ENCODE results near the gene KRTAP4-16. TPM values are rescaled to one million over a fixed set of nuclear protein-coding genes. Genes with fewer than 3 reads are reported as not detected.
"Not testable (repeated sequence)": the region's sequence is repeated elsewhere in the genome, so short reads cannot be mapped to it uniquely, and the experiment has no call there.

KRTAP4-16 gene
- total RNA-seq, 1 donor from 2014 or later, result not detected

GRCh38 chr17:41057547-41057946 is 44.5 kb downstream of the KRTAP4-16 start:
- TF ChIP-seq, protein P1, sequence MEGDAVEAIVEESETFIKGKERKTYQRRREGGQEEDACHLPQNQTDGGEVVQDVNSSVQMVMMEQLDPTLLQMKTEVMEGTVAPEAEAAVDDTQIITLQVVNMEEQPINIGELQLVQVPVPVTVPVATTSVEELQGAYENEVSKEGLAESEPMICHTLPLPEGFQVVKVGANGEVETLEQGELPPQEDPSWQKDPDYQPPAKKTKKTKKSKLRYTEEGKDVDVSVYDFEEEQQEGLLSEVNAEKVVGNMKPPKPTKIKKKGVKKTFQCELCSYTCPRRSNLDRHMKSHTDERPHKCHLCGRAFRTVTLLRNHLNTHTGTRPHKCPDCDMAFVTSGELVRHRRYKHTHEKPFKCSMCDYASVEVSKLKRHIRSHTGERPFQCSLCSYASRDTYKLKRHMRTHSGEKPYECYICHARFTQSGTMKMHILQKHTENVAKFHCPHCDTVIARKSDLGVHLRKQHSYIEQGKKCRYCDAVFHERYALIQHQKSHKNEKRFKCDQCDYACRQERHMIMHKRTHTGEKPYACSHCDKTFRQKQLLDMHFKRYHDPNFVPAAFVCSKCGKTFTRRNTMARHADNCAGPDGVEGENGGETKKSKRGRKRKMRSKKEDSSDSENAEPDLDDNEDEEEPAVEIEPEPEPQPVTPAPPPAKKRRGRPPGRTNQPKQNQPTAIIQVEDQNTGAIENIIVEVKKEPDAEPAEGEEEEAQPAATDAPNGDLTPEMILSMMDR (conservative IDR thresholded peaks at IDR 0.05), result no peak
- Mint-ChIP-seq H3K4me3 (no peak overlapping the region), H3K36me3 (ENCODE audit: low read depth) (no peaks in the 10 kb centered on the region), H3K27me3 (ENCODE audit: low read depth) (no peaks in the 10 kb centered on the region), H3K9me3 (peaks cover 9% of the 10 kb centered on the region), H3K27ac (ENCODE audit: unreplicated experiment) (no peak overlapping the region), H3K4me1 (peaks cover 8% of the 10 kb centered on the region)
- DNase-seq (ENCODE audit: low read depth, low spot score), result no peak

DNA sequence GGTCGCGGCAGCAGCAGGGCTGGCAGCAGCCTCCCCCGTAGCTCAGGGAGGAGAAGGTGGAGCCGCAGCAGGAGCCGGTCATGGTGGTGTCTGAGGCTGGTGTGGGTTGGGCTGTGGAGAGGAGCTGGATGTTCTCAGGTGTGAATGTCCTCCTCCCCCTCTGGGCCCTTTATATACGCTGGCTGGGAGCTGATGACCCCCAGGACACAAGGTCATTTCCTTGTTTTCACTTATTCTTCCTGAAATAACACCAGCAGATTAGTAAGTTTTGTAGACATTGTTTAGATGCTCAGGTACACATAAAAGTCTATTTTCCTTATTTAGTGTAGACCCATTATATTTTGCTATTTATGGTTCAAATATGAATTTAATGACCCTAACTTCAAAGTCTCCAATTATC is 46.9 kb downstream of the KRTAP4-16 start, which contains the start of gene KRTAP2-2:
Gene KRTAP2-2 (minus strand): TSS at position 101 of the 400 bp plus-strand sequence. CDS start 19 bp downstream, at position 82.
- not testable (repeated sequence) for H3K27me3 Mint-ChIP-seq (ENCODE audit: low read depth); H3K9me3 Mint-ChIP-seq; H3K36me3 Mint-ChIP-seq (ENCODE audit: low read depth); H3K4me3 Mint-ChIP-seq; H3K27ac Mint-ChIP-seq (ENCODE audit: unreplicated experiment); DNase-seq (ENCODE audit: low read depth, low spot score); H3K4me1 Mint-ChIP-seq

- H3K4me1 Mint-ChIP-seq; H3K9me3 Mint-ChIP-seq; H3K36me3 Mint-ChIP-seq (ENCODE audit: low read depth); H3K4me3 Mint-ChIP-seq; H3K27ac Mint-ChIP-seq (ENCODE audit: unreplicated experiment); DNase-seq (ENCODE audit: low read depth, low spot score); H3K27me3 Mint-ChIP-seq (ENCODE audit: low read depth): not testable (repeated sequence)
These were observed 47.5 kb downstream of the KRTAP4-16 start for GRCh38 chr17:41054556-41054955.

- H3K27me3 Mint-ChIP-seq (ENCODE audit: low read depth), result peaks cover 11% of the 10 kb centered on the region
- TF ChIP-seq, protein P1 (conservative IDR thresholded peaks at IDR 0.05), result no peak
- no peak overlapping the region for H3K4me3 Mint-ChIP-seq
- peaks cover 9% of the 10 kb centered on the region for H3K9me3 Mint-ChIP-seq
- H3K36me3 Mint-ChIP-seq (ENCODE audit: low read depth), result no peaks in the 10 kb centered on the region
- no peak overlapping the region for H3K27ac Mint-ChIP-seq (ENCODE audit: unreplicated experiment)
- no peaks in the 10 kb centered on the region for H3K4me1 Mint-ChIP-seq
- DNase-seq (ENCODE audit: low read depth, low spot score), result no peak
These were observed 48.0 kb downstream of the KRTAP4-16 start for GRCh38 chr17:41054025-41054424.

- TF ChIP-seq, protein P1 (conservative IDR thresholded peaks at IDR 0.05), result no peak
- Mint-ChIP-seq H3K36me3 (ENCODE audit: low read depth) (no peaks in the 10 kb centered on the region), H3K9me3 (peaks cover 7% of the 10 kb centered on the region), H3K27ac (ENCODE audit: unreplicated experiment) (no peak overlapping the region), H3K4me3 (no peak overlapping the region), H3K4me1 (no peaks in the 10 kb centered on the region), H3K27me3 (ENCODE audit: low read depth) (peaks cover 16% of the 10 kb centered on the region)
- no peak for DNase-seq (ENCODE audit: low read depth, low spot score)
These were observed 49.4 kb downstream of the KRTAP4-16 start for GRCh38 chr17:41052566-41052965.

Other genes starting within 250 kb of the KRTAP4-16 start
- gene KRT12, start 235.0 kb downstream of the KRTAP4-16 start, total RNA-seq, result not detected in 2 replicates
- gene KRT20, start 217.0 kb downstream of the KRTAP4-16 start, total RNA-seq, result not detected in 2 replicates
- gene KRT23, start 164.6 kb downstream of the KRTAP4-16 start, total RNA-seq, result not detected in 2 replicates
- gene KRT39, start 135.3 kb downstream of the KRTAP4-16 start, total RNA-seq, result not detected in 2 replicates
- gene KRT40, start 117.9 kb downstream of the KRTAP4-16 start, total RNA-seq, result not detected in 2 replicates
- not detected in 2 replicates for gene KRTAP3-3, start 108.0 kb downstream of the KRTAP4-16 start, total RNA-seq
- gene KRTAP3-2, start 102.3 kb downstream of the KRTAP4-16 start, total RNA-seq, result not detected in 2 replicates
- not detected in 2 replicates for gene KRTAP3-1, start 93.1 kb downstream of the KRTAP4-16 start, total RNA-seq
- gene KRTAP1-5, start 75.0 kb downstream of the KRTAP4-16 start, total RNA-seq, result not detected in 2 replicates
- gene KRTAP1-4, start 72.0 kb downstream of the KRTAP4-16 start, total RNA-seq, result not detected in 2 replicates
- not detected in 2 replicates for gene KRTAP1-3, start 67.3 kb downstream of the KRTAP4-16 start, total RNA-seq
- gene KRTAP1-1, start 60.8 kb downstream of the KRTAP4-16 start, total RNA-seq, result not detected in 2 replicates
- not detected in 2 replicates for gene KRTAP2-1, start 54.9 kb downstream of the KRTAP4-16 start, total RNA-seq
- gene KRTAP2-2, start 47.0 kb downstream of the KRTAP4-16 start, total RNA-seq, result not detected in 2 replicates
- gene KRTAP2-3, start 42.1 kb downstream of the KRTAP4-16 start, total RNA-seq, result not detected in 2 replicates
- not detected in 2 replicates for gene KRTAP2-4, start 36.3 kb downstream of the KRTAP4-16 start, total RNA-seq
- gene KRTAP4-7, start 18.1 kb downstream of the KRTAP4-16 start, total RNA-seq, result not detected in 2 replicates
- not detected in 2 replicates for gene KRTAP4-8, start 4.1 kb downstream of the KRTAP4-16 start, total RNA-seq
- not detected in 2 replicates for gene KRTAP4-9, start 3.2 kb upstream of the KRTAP4-16 start, total RNA-seq
- not detected in 2 replicates for gene KRTAP4-11, start 16.2 kb upstream of the KRTAP4-16 start, total RNA-seq
- not detected in 2 replicates for gene KRTAP4-12, start 22.0 kb upstream of the KRTAP4-16 start, total RNA-seq
- gene KRTAP4-6, start 38.3 kb upstream of the KRTAP4-16 start, total RNA-seq, result not detected in 2 replicates
- not detected in 2 replicates for gene KRTAP4-5, start 47.6 kb upstream of the KRTAP4-16 start, total RNA-seq
- not detected in 2 replicates for gene KRTAP4-4, start 58.5 kb upstream of the KRTAP4-16 start, total RNA-seq
- gene KRTAP4-3, start 66.0 kb upstream of the KRTAP4-16 start, total RNA-seq, result not detected in 2 replicates
- not detected in 2 replicates for gene KRTAP4-2, start 76.0 kb upstream of the KRTAP4-16 start, total RNA-seq
- gene KRTAP4-1, start 82.7 kb upstream of the KRTAP4-16 start, total RNA-seq, result not detected in 2 replicates
- not detected in 2 replicates for gene KRTAP9-1, start 87.7 kb upstream of the KRTAP4-16 start, total RNA-seq
- not detected in 2 replicates for gene KRTAP9-2, start 124.4 kb upstream of the KRTAP4-16 start, total RNA-seq
- gene KRTAP9-3, start 130.2 kb upstream of the KRTAP4-16 start, total RNA-seq, result not detected in 2 replicates
- gene KRTAP9-8, start 135.8 kb upstream of the KRTAP4-16 start, total RNA-seq, result not detected in 2 replicates
- not detected in 2 replicates for gene KRTAP9-4, start 147.5 kb upstream of the KRTAP4-16 start, total RNA-seq
- gene KRTAP9-9, start 153.2 kb upstream of the KRTAP4-16 start, total RNA-seq, result not detected in 2 replicates
- gene KRTAP9-6, start 163.2 kb upstream of the KRTAP4-16 start, total RNA-seq, result not detected in 2 replicates
- gene KRTAP9-7, start 173.5 kb upstream of the KRTAP4-16 start, total RNA-seq, result not detected in 2 replicates
- gene KRTAP29-1, start 200.6 kb upstream of the KRTAP4-16 start, total RNA-seq, result not detected in 2 replicates
- not detected in 2 replicates for gene KRTAP16-1, start 207.1 kb upstream of the KRTAP4-16 start, total RNA-seq
- gene KRTAP17-1, start 213.5 kb upstream of the KRTAP4-16 start, total RNA-seq, result not detected in 2 replicates
- gene KRT33A, start 248.6 kb upstream of the KRTAP4-16 start, total RNA-seq, result not detected in 2 replicates

All from neural crest cell (in vitro differentiated cells).